Memory B cell (primary cell): ENCODE results near the gene MTMR1.

ENCODE experiments used
- ATAC-seq: fragments of 150-1000 bp; cut with Tn5 transposase; 2 replicates; pipeline ENCODE4 v1.10.0; 2021; ENCODE audit warnings: low read depth, mild to moderate bottlenecking, moderate library complexity
- DNase-seq, 2 donors: peaks; one replicate each; pipeline ENCODE4 v3.0.0; 2022; ENCODE audit warnings: low spot score in 2 of 2
- H3K27ac Mint-ChIP-seq: one replicate; pipeline ENCODE4 v1.8.0; 2022; ENCODE audit warnings: mild to moderate bottlenecking, moderate library complexity, mixed read lengths
- H3K27me3 Mint-ChIP-seq: one replicate; pipeline ENCODE4 v1.8.0; 2022; ENCODE audit warnings: mixed read lengths
- H3K36me3 Mint-ChIP-seq: one replicate; pipeline ENCODE4 v1.8.0; 2022; ENCODE audit warnings: mild to moderate bottlenecking, mixed read lengths
- H3K4me1 Mint-ChIP-seq: one replicate; pipeline ENCODE4 v1.8.0; 2022; ENCODE audit warnings: mixed read lengths
- H3K4me3 Mint-ChIP-seq: one replicate; pipeline ENCODE4 v1.8.0; 2022; ENCODE audit warnings: mild to moderate bottlenecking, moderate library complexity, mixed read lengths
- H3K9me3 Mint-ChIP-seq: one replicate; pipeline ENCODE4 v1.8.0; 2022; ENCODE audit warnings: mixed read lengths

Gene MTMR1

DNA sequence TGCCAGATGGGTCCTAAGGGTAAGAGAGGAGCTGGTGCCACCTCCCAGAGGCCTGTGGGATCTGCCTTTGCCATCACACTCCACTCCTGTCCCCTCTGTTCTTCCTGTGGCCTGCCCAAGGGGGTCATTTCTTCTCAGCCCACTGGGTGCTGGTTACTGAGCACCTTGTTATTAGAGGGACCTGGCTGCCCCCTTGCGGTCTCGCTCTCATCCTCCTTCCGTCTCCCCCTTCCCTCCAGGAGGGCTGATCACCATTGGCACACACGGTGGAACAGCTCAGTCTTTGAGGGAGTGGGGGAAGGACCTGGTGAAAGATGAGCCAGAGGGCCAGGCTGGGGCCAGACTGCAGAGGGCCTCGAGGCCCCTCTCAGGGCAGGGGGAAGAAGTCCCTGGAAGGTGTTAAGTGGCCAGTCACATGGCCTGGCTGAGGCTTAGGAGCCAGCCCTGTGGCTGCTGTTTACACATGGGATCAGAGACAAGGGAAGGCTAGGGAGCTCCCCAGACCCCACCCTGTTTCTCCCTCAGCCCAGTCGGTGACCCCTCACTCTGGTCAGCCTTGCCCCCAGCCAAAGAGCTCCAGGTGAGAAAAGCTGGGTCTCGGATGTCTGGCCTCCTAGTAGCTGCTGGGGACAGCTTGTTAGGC is 68.1 kb downstream of the MTMR1 start:
- Mint-ChIP-seq H3K4me1 (peaks cover 2% of the 10 kb centered on the region), H3K4me3 (no peak overlapping the region)
- no peak for ATAC-seq

GRCh38 chrX:150761819-150762216 is 68.6 kb downstream of the MTMR1 start:
- Mint-ChIP-seq H3K27ac (no peak overlapping the region), H3K36me3 (peaks cover 9% of the 10 kb centered on the region), H3K27me3 (no peaks in the 10 kb centered on the region), H3K4me3 (no peak overlapping the region), H3K4me1 (peaks cover 2% of the 10 kb centered on the region), H3K9me3 (no peaks in the 10 kb centered on the region)
- ATAC-seq (no peak), DNase-seq (no peak)

More for the DNA sequence above, 68.1 kb downstream of the MTMR1 start:
- peaks cover 9% of the 10 kb centered on the region for H3K36me3 Mint-ChIP-seq
- no peak overlapping the region for H3K27ac Mint-ChIP-seq
- H3K27me3 Mint-ChIP-seq, result no peaks in the 10 kb centered on the region
- DNase-seq, result no peak
- H3K9me3 Mint-ChIP-seq, result no peaks in the 10 kb centered on the region

DNA sequence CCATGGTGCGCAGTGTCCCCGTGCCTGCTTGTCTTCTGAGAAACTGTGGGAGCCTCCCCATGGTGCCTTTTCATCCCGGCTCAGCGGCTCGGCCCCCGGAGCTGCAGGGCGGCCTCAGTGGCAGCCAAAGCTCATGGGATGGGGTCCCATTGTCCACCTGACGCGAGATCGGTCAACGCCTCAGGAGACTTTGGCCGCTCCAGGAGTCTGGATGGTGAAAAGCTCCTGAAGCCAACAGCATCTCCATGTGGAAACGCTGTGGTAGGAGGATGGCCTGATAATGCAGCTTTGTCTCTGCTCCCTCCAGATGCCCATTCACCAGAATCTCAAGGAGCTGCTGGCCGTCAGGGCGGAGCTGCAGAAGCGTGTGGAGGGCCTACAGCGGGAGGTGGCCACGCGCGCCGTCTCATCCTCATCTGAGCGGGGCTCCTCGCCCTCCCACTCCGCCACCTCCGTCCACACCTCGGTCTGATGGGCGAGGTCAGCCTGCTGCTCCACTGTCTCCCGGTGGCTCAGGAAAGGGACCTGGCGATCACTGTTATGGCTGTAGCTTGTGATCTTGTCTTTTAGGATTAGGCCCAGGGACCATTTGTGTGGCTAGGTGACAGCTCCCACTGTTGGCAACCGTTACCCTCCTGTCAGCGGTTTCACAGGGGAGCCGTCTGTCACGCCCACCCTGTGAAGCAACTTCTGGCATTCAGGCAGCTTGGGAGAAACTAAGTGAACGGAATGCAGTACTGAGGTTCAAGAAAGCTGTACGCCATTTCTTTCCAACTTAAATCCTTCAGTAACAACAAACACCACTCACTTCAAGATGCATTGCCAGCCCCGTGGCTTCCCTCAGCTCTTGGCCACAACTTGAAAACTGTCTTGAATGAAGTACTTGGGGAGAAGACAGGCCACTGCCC is 69.3 kb downstream of the MTMR1 start:
- no peak for ATAC-seq
- no peak overlapping the region for H3K27ac Mint-ChIP-seq
- peaks cover 2% of the 10 kb centered on the region for H3K4me1 Mint-ChIP-seq
- peaks cover 5% of the 10 kb centered on the region for H3K36me3 Mint-ChIP-seq
- no peaks in the 10 kb centered on the region for H3K9me3 Mint-ChIP-seq
- no peak for DNase-seq
- no peak overlapping the region for H3K4me3 Mint-ChIP-seq
- no peaks in the 10 kb centered on the region for H3K27me3 Mint-ChIP-seq

DNA sequence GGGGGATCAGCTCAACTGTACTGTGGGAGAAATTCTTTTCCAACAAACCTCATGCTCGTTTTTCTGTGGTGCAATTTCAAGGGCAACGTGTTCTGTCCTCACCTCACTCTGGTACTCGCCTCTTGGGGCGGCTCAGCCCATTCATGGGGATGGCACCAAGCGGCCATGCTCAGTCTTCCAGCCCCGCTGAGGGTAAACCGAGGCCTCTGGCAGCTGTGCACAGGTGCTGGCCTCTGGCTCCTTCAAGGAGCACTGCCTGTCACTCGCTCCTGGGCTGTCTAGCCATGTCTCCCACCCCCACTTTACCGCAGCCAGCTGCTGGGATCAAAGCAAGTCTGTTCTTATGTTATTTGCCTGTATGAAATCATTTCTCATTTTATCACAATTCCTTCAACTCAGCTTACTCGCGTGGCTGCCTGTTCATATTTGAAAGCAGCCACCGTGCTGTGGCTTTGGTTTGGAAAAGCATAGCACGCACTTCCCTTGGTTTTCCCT is 70.2 kb downstream of the MTMR1 start:
- ATAC-seq, result no peak
- H3K9me3 Mint-ChIP-seq, result no peaks in the 10 kb centered on the region
- H3K36me3 Mint-ChIP-seq, result peaks cover 2% of the 10 kb centered on the region
- no peak overlapping the region for H3K4me3 Mint-ChIP-seq
- no peak for DNase-seq
- no peaks in the 10 kb centered on the region for H3K4me1 Mint-ChIP-seq
- H3K27ac Mint-ChIP-seq, result no peak overlapping the region
- H3K27me3 Mint-ChIP-seq, result no peaks in the 10 kb centered on the region

GRCh38 chrX:150763810-150764209 is 70.6 kb downstream of the MTMR1 start:
- Mint-ChIP-seq H3K4me1 (no peaks in the 10 kb centered on the region), H3K9me3 (no peaks in the 10 kb centered on the region), H3K36me3 (peaks cover 2% of the 10 kb centered on the region), H3K27ac (no peak overlapping the region), H3K4me3 (no peak overlapping the region), H3K27me3 (no peaks in the 10 kb centered on the region)
- no peak for ATAC-seq
- no peak for DNase-seq

- no peak overlapping the region for H3K4me3 Mint-ChIP-seq
- no peak overlapping the region for H3K27ac Mint-ChIP-seq
- ATAC-seq (no peak), DNase-seq (no peak)
- no peaks in the 10 kb centered on the region for H3K4me1 Mint-ChIP-seq
- H3K36me3 Mint-ChIP-seq, result peaks cover 2% of the 10 kb centered on the region
- H3K9me3 Mint-ChIP-seq, result no peaks in the 10 kb centered on the region
- H3K27me3 Mint-ChIP-seq, result no peaks in the 10 kb centered on the region
Measured at GRCh38 chrX:150765237-150765636, 72.0 kb downstream of the MTMR1 start.

GRCh38 chrX:150765782-150766350 is 72.7 kb downstream of the MTMR1 start:
- no peaks in the 10 kb centered on the region for H3K27me3 Mint-ChIP-seq
- DNase-seq, result no peak

GRCh38 chrX:150766351-150767044 is 73.3 kb downstream of the MTMR1 start:
- Mint-ChIP-seq H3K9me3 (no peaks in the 10 kb centered on the region), H3K36me3 (peaks cover 2% of the 10 kb centered on the region), H3K27ac (no peak overlapping the region), H3K4me1 (no peaks in the 10 kb centered on the region), H3K27me3 (no peaks in the 10 kb centered on the region), H3K4me3 (no peak overlapping the region)
- ATAC-seq (no peak), DNase-seq (no peak)

More at GRCh38 chrX:150765782-150766350, 72.7 kb downstream of the MTMR1 start:
- no peak overlapping the region for H3K27ac Mint-ChIP-seq
- H3K4me3 Mint-ChIP-seq, result no peak overlapping the region
- H3K9me3 Mint-ChIP-seq, result no peaks in the 10 kb centered on the region
- peaks cover 2% of the 10 kb centered on the region for H3K36me3 Mint-ChIP-seq
- H3K4me1 Mint-ChIP-seq, result no peaks in the 10 kb centered on the region
- no peak for ATAC-seq

GRCh38 chrX:150767045-150767395 is 73.8 kb downstream of the MTMR1 start:
- ATAC-seq (no peak), DNase-seq (no peak)
- no peak overlapping the region for H3K27ac Mint-ChIP-seq
- H3K27me3 Mint-ChIP-seq, result no peaks in the 10 kb centered on the region
- H3K4me3 Mint-ChIP-seq, result no peak overlapping the region
- H3K9me3 Mint-ChIP-seq, result no peaks in the 10 kb centered on the region
- no peaks in the 10 kb centered on the region for H3K4me1 Mint-ChIP-seq
- peaks cover 2% of the 10 kb centered on the region for H3K36me3 Mint-ChIP-seq

DNA sequence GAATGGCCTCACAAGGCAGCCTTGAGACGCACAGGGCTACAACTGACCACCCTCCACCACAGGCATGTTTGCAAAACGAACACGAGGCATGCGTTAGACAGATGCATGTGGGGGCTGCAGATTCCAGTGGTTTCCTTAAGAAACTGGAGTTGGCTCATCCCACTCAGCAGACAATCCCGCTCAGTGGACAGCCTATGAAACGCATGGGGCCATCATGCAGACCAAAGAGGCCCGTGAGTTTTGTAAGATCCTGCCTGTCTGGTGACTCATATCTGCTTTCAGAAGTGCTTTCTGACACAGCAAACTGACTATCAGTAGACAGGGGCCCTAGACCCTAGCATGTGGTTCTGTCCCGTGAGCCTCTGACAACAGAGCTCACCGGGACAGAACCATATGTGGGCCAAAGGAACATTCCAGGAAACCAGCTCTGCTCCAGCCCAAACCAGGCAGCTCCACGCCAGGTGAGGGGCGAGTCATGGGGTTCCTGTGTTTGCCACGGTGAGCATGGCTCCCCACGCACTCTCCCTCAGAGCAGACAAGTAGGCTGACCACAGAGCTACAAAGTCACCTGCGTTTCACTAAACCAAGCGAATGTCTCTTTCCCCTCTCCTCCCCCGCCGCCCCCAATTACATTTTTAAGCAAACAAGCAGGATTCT is 74.4 kb downstream of the MTMR1 start:
- no peak for DNase-seq
- no peak overlapping the region for H3K27ac Mint-ChIP-seq

DNA sequence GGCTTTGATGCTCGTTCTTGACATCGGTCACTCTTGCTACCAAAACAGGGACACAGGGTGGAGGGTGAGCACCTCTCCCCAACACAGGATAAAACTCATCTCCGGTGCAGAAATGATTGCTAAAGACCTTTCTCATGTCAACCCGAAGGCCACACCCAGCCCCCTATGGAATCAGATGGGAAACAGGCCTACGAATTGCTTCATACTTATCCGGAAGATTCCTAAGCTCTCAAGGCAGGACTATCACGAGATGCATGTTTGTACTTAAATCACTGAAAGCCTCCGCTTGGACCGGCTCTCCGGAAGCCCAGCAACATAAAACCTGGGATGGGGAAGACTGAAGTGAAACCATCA is 74.9 kb downstream of the MTMR1 start:
- H3K9me3 Mint-ChIP-seq, result no peaks in the 10 kb centered on the region
- DNase-seq, result no peak
- no peak overlapping the region for H3K27ac Mint-ChIP-seq
- ATAC-seq, result no peak
- peaks cover 4% of the 10 kb centered on the region for H3K4me1 Mint-ChIP-seq
- H3K27me3 Mint-ChIP-seq, result no peaks in the 10 kb centered on the region
- H3K4me3 Mint-ChIP-seq, result no peak overlapping the region
- H3K36me3 Mint-ChIP-seq, result no peaks in the 10 kb centered on the region

More for the DNA sequence above, 74.4 kb downstream of the MTMR1 start:
- Mint-ChIP-seq H3K4me1 (peaks cover 4% of the 10 kb centered on the region), H3K27me3 (no peaks in the 10 kb centered on the region), H3K36me3 (peaks cover under 1% of the 10 kb centered on the region), H3K4me3 (no peak overlapping the region), H3K9me3 (no peaks in the 10 kb centered on the region)
- ATAC-seq, result no peak

DNA sequence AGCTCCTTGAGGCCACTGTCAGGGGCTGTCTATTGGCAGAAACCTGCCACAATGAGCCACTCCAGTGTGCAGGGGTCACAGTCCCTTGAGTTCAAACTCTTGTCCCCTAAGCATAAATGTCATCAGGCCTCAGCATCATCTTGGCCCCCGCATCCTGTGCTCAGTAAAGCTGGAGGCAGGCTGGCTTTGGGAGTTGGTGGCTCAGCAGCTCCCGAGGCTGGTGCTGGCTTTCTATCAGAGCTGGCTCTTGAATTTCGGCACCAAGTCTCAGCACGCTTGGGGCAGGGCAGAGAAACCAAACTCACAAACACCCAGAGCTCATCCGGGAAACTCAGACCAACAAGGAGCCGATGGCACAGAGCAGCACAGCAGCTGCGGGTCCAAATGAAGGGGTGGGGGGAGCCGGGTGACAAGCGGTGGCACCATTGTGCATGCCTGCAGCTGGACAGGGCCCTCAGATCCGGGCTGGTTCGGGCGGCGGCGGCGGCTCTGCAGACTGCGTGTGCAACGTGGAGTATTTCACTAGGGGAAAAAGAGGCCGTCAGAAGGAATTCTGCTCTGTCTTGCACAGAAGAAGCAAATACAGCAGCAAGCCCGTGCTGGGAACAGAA is 75.5 kb downstream of the MTMR1 start:
- Mint-ChIP-seq H3K4me3 (no peak overlapping the region), H3K27me3 (no peaks in the 10 kb centered on the region), H3K36me3 (no peaks in the 10 kb centered on the region), H3K27ac (no peak overlapping the region), H3K4me1 (peaks cover 4% of the 10 kb centered on the region), H3K9me3 (no peaks in the 10 kb centered on the region)
- DNase-seq (no peak), ATAC-seq (no peak)

- H3K4me3 Mint-ChIP-seq, result no peak overlapping the region
- H3K27ac Mint-ChIP-seq, result no peak overlapping the region
- ATAC-seq, result no peak
- no peaks in the 10 kb centered on the region for H3K9me3 Mint-ChIP-seq
- peaks cover 4% of the 10 kb centered on the region for H3K4me1 Mint-ChIP-seq
- H3K36me3 Mint-ChIP-seq, result no peaks in the 10 kb centered on the region
- no peaks in the 10 kb centered on the region for H3K27me3 Mint-ChIP-seq
- DNase-seq, result no peak
Measured at GRCh38 chrX:150769408-150769807, 76.2 kb downstream of the MTMR1 start.
